OCI-LY7 (cell line): ENCODE results near the gene PPP1R10.
"Not testable (repeated sequence)": the region's sequence is repeated elsewhere in the genome, so short reads cannot be mapped to it uniquely, and the experiment has no call there.

ENCODE experiments used
- EZH2phosphoT487 ChIP-seq: fragments of 200-600 bp; sonication (generic); IDR thresholded peaks from 2 replicates; pipeline ENCODE4 v1.6.1; 2018; ENCODE audit warnings: low read depth, borderline replicate concordance, mild to moderate bottlenecking, mixed run types, antibody characterized with exemption, low read length, moderate library complexity, mixed read lengths
- TF ChIP-seq, protein P1 (sequence below): fragments of 200-600 bp; sonication (generic); conservative IDR thresholded peaks from 2 replicates; pipeline ENCODE4 v1.5.1; 2014; ENCODE audit warnings: mild to moderate bottlenecking, antibody characterized with exemption, low read length, moderate library complexity, mixed read lengths

DNA sequence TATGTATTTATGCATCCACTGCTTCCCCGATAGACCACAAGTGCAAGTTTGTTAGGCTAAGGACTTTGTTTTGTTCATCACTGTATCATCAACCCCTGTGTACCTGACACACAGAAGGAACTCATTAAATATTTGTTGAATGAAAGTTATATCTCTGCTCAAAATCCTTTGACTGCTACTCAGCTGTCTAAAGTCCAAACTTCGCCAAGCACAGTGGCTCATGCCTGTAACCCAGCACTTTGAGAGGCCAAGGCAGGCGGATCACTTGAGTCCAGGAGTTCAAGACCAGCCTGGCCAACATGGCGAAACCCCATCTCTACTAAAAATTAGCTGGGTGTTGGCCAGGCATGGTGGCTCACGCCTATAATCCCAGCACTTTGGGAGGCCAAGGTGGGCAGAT, 40.9 kb upstream of the PPP1R10 start:
- TF ChIP-seq, protein P1, sequence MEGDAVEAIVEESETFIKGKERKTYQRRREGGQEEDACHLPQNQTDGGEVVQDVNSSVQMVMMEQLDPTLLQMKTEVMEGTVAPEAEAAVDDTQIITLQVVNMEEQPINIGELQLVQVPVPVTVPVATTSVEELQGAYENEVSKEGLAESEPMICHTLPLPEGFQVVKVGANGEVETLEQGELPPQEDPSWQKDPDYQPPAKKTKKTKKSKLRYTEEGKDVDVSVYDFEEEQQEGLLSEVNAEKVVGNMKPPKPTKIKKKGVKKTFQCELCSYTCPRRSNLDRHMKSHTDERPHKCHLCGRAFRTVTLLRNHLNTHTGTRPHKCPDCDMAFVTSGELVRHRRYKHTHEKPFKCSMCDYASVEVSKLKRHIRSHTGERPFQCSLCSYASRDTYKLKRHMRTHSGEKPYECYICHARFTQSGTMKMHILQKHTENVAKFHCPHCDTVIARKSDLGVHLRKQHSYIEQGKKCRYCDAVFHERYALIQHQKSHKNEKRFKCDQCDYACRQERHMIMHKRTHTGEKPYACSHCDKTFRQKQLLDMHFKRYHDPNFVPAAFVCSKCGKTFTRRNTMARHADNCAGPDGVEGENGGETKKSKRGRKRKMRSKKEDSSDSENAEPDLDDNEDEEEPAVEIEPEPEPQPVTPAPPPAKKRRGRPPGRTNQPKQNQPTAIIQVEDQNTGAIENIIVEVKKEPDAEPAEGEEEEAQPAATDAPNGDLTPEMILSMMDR, result not testable (repeated sequence)
- TF ChIP-seq EZH2phosphoT487, result not testable (repeated sequence)
